NCI-H774 (cell line): Measurements from ENCODE around the gene BCKDK.
"Not testable (repeated sequence)": the region's sequence is repeated elsewhere in the genome, so short reads cannot be mapped to it uniquely, and the experiment has no call there.

Experiments
- DNase-seq: peaks from one replicate; lab custom pipeline; 2025; lab: John Stamatoyannopoulos, UW

The BCKDK gene

DNA sequence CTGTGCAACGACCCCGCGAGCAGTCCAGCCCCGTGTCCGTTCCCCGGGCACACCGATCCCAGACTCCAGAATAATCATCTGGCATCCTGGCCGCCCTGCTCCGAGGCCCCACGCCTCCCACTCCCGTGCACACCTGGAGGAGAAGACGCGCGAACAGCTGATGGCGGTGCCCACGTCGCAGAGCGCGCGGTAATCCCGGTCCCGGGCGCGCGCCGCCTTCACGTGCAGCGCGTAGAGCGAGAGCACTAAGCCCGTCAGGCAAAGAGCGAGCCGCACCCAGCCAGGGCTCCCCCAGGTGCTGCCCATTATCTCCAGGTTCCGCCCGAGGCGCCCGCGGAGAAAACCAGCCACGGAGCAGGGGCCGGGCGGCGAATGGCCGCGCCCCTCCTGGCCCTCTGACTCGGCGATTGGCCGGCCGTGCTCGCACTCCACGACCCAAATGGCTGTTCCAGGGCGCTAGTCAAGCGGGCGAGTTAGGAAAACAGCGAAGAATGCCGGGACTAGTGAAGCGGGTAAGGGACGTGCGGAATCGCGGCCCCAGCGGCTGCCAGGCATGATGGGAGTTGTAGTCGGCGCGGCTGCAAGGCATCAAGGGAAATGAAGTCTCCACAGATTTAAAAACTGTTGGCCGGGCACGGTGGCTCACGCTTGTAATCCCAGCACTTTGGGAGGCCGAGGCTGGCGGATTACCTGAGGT, 13.6 kb upstream of the BCKDK start, which contains the start of gene VKORC1:
Gene VKORC1 (minus strand): TSS at position 374 of the 697 bp plus-strand sequence. CDS start 68 bp downstream, at position 306.
- DNase-seq, result peak; percentile 97

DNA sequence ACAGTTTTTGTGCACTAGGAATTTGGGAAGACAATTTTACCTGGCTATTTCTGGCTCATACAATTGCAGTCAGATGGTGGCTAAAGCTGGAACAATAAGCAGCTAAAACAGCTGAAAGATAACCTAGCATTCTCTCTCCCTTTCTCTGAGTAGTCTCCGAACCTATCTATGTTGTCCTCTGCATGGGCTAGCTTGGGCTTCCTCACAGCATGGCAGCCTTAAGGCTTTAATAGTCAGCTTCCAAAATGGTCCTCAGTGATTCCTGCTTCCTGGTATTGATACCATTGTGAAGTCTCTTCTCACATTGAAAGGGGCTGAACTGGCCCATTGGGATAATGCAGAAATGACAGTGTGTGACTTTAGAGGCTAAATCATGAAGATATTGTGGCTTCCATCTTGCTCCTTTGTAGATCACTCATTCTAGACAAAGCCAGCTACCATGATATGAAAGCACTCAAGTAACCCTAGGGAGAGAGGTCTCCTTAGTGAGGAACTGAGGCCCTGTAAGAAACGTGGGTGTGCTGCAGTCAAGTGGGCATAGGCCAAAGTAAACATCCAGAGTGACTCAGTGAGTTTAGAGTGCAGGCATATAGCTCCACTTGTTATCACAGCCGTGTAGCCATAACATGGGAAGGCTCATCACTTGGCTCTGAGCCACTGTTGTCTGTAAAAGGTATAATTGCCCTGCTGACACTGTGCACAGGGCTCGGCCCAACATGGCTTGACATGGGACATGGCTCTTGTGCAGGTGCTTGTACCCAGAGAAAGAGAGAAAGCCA, 8.1 kb upstream of the BCKDK start:
- DNase-seq, result no peak

DNA sequence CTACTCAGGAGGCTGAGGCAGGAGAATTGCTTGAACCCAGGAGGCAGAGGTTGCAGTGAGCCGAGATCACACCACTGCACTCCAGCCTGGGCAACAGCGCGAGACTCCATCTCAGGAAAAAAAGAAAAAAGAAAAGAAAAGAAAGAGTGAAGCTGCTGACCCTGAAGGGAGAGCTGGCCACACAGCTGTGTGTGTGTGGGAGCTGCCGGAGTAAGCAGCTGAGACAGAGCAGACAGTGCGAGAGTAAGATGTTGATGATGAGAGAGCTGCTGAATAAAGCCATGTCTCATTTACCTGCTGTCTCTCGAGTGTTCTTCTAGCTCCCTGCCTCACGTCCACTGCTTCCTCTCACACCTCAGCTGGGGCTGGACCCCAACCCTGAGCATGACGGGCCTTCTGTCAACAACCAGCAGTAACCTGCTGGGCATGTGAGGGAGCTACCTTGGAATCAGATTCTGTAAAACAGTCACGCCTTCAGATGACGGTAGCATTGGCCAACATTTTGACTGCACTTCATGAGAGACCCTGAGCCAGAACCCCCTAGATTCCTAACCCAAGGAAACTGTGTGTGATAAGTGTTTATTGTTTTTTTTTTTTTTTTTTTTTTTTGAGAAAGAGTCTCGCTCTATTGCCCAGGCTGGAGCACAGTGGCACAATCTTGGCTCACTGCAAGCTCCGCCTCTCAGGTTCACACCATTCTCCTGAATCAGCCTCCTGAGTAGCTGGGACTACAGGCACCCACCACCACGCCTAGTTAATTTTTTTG, 7.1 kb upstream of the BCKDK start:
- DNase-seq, result not testable (repeated sequence)

DNA sequence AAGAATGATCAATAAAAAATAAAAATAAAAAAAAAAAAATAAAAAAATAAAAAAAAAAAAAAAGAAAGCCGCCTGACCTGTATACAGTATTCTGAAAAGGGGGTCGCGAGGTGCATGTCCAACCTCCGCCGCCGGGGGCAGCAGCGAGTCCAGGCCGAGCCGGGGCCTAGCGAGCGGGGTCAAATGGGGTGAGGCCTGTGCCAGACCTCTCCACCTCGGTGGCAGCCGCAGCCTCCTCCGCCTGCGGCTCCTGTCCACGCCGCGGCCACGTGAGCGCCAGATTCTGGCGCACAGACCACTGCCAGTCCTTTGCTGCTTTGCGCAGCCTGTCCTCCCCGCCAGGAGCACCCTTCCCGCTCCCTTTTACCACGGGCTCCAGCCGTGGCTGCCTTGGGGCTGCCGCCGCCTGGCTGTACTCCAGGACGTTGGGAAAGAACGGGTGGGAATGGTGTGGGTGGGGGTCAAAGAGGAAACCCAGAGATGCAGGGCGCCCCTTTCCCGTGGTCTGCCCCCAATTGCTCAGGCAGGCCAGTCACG, 2.4 kb upstream of the BCKDK start:
- peak; percentile 81 for DNase-seq

DNA sequence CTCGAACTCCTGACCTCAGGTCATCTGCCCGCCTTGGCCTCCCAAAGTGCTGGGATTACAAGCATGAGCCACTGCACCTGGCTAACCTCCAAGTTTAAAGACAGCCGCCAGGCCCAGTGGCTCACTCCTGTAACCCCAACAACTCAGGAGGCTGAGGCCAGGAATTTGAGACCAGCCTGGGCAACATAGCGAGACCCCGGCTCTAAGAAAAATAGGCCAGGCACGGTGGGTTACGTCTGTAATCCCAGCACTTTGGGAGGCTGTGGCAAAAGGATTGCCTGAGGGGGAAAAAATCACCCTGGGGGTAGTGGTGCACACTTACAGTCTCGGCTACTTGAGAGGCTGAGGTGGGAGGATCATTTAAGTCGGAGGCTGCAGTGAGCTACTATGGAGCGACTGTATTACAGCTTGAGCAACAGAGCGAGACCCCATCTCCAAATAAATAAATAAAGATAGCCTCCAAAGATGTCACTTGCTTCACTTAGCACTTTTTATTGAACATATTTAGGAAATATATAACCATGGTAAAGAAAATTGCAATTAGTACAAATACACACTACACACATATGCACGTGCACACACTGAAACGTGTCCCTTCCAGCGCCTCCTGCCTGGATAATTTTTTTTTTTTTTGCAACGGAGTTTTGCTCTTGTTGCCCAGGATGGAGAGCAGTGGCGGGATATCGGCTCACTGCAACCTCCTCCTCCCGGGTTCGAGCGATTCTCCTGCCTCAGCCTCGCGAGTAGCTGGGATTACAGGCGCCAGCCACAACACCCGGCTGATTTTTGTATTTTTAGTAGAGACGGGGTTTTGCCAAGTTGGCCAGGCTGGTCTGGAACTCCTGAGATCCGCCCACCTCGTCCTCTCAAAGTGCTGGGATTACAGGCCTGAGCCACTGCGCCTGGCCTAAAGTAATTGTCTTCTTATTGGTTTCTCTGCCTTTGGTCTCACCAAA, 1.4 kb upstream of the BCKDK start:
- DNase-seq, result no peak

DNA sequence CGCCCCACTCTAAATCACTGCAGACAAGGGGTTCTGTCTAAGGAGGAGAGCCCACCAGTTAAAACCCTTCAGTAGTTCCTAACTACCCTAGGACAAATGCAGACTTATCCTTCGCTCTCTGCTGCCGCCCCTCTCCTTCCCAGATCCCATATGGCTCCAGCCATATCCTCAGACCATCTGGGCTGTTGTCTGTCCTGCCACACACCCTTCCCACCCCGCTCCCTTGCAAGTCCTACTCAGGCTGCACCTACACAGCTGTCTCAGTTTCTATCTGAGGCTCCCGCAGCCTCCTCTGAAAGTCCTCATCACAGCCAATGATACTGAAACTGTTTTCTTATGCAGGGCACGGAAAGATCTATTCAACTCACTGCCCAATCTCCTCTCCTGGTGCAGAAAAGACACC, 720 bp upstream of the BCKDK start:
- no peak for DNase-seq

DNA sequence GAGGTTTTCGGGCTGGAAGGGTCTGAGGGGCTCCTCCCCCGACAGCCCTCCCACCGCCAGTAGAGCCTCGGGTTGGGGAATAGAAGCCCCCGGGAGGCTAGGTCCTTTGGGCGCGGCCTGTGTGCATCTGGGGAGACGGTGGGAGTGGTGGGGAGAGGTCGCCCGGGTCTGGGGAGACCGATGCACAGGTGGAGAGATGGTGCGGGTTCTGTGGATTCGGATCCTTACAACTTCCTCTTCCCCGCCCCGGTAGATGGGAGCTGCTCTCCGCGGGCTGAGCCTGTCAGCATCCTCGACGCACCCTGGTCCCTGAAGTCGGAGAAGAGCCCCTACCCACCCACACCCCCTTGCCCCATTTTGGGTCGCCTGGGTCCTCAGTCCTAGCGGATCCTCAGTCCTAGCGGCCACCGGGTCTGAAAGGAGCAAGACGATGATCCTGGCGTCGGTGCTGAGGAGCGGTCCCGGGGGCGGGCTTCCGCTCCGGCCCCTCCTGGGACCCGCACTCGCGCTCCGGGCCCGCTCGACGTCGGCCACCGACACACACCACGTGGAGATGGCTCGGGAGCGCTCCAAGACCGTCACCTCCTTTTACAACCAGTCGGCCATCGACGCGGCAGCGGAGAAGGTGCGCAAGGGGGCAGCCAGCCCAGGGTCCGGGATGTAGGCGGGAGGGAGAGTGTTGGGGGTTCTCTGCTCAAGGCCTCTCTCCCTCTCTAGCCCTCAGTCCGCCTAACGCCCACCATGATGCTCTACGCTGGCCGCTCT, 790 bp downstream of the BCKDK start:
- DNase-seq, result no peak

DNA sequence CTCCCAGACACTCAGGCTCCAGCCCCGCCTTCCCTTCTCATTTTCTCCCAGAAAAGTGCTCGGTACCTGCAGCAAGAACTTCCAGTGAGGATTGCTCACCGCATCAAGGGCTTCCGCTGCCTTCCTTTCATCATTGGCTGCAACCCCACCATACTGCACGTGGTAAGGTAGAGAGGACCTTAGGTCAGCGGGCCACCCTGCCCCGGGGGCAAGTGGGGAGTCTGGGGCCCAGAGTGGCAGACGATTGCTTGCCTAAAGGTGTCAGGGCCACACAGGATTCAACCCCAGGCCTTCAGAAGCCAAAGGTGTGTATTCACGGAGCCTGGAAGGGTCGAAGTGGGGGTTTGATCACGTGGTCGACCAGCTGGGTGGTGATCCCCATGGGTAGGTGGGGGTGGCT, 1.4 kb downstream of the BCKDK start:
- DNase-seq, result no peak

DNA sequence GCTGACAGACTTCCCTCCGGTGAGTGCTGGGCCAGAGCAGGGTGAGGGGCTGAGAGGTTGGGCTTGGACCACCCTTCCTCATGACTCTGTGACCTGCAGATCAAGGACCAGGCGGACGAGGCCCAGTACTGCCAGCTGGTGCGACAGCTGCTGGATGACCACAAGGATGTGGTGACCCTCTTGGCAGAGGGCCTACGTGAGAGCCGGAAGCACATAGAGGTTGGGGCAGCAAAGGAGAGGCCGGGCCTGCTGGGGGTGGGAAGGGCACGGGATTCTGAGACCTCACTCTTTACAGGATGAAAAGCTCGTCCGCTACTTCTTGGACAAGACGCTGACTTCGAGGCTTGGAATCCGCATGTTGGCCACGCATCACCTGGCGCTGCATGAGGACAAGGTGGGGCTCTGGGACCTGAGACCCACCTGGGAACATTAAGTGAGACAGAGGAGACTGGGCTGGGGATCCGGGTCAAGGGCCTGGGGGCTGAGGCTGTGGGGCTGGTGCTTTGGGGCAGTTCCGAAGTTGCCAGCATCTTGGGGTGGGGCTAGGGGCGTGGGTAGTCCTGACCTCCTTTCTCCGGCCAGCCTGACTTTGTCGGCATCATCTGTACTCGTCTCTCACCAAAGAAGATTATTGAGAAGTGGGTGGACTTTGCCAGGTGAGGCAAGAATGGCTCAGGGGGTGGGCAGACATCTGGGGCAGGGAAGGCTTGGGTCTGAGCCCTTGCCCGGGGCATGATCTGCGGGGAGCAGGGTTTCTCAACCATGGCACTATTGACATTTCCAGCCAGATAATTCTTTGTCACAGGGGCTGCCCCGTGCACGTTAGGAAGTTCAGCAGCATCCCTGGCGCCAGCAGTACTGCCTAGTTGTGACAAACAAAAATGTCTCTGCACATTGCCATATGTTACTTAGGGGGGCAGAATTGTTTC, 2.2 kb downstream of the BCKDK start:
- no peak for DNase-seq

DNA sequence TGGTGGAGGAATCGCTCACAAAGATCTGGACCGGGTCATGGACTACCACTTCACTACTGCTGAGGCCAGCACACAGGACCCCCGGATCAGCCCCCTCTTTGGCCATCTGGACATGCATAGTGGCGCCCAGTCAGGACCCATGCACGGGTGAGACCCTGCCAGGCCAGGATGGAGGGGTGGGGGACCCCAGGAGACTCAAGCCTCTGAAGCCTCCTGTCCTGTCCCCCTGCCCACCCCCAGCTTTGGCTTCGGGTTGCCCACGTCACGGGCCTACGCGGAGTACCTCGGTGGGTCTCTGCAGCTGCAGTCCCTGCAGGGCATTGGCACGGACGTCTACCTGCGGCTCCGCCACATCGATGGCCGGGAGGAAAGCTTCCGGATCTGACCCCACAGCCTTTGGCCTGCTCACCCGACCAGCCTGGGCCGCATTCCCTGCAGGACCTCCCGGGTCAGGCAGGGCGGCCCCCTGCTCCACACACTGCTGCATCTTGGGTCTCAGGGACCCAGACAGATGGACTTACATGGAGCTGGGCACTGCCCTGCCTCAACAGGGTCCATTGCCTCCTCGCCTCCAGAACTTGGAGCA, 3.8 kb downstream of the BCKDK start:
- no peak for DNase-seq

DNA sequence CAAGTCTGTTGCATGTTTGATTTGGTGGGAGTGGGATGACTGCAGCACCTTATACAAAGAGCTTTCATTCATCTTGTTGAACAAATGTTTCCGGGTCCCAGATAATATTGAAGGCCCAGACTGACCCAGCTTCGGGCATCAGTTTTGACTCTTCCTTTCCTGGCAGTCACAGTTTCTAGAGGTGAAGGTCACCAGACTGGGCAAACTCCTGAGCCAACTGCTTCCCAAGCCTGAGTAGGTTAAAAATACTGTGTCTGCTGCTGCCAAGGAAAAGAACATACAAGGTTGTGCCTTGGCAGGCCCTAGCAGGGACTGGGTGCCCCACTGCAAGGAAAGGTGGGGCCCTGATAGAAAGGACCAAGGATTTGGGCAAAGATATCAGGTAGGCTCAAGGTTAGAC, 4.5 kb downstream of the BCKDK start:
- DNase-seq, result no peak

DNA sequence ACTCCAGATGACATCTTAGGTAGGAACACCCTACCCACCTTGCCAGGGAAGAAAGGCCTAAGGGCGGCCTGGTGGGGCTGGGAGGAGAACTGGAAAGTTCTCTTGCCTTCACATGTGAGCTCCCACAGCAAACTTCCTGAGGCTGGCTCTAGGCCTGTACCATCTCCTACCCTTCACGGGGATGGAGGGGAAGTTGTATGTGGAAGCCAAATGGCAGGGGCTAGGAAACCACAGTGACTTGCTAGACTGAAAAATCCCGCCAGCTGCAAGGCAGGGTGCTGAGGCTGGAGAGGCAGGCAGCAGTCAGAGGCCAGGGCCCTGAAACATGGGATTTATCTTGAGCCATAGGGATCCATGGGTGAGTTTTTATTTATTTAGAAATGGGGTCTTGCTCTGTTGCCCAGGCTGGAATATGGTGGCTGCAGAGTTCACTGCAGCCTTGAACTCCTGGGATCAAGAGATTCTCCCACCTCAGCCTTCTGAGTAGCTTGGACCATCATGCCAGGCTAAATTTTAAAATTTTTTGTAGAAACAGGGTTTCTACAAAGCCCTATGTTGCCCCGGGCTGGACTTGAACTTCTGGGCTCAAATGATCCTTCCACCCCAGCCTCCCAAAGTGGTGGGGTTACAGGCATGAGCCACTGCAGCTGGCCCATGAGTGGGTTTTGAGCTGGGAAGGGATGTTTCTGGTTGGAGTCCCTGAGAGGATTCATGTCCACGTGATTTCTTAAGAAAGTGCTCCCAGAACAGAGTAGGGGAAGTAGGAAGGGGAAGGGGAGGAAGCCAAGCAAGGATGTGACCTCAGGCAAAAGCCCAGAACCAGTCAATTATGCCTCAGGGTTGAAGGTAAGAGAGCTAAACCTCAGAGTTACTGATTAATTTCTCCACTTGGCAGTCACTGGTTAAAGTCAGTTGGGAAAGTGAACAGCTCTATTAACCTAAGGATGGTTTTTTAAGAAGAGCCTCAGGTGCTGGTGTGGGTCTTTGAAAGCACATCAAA, 5.2 kb downstream of the BCKDK start:
- no peak for DNase-seq

DNA sequence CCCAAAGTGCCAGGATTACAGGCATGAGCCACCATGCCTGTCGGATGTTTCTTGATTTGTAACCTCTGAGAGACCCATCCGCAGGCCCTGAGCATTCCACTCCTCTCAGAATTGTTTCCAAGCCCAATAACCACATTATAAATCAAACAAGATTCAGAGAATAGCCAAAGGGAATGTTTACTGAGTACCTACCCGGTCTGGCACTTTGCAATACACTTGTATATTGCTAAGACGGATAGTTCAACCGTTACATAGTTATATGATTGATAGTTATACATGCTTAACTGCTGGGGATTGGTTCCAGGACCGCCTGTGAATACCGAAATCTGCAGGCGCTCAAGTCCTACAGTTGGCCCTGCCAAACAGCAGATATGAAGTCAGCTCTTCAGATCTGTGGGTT, 6.3 kb downstream of the BCKDK start:
- DNase-seq, result no peak

DNA sequence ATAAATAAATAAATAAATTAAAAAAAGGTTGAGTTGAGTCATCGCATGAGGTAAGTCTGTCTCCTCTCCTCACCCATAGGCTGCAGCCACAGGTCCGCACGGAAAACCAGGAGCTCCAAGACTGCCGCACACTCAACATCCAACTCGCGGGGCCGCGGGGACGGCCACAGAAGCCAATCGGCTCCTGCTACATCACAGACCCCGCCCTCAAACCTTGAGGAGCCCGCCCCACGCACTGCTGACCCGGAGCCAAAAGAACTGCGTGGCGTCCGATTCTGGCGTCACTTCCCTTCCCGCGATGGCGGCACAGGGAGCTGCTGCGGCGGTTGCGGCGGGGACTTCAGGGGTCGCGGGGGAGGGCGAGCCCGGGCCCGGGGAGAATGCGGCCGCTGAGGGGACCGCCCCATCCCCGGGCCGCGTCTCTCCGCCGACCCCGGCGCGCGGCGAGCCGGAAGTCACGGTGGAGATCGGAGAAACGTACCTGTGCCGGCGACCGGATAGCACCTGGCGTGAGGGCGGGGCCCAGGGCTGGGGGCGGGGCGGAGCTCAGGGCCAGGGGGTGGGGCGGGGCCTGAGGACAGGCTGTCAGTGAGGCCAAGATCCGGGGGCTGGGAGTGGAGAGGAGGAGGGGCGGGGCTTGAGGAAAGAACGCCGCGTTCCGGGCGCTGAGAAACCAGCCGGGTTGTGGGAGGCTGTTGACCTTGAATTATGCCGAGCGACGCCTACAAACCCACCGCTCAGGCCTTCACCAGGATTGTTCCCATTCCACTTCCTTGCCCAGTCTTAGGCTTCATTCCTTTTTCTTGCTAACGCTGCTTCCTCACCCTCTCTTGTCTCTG, 9.4 kb downstream of the BCKDK start, which contains the start of gene KAT8:
Gene KAT8 (plus strand): TSS at position 281 of the 839 bp plus-strand sequence. CDS start 18 bp downstream, at position 299.
- peak; percentile 96 for DNase-seq

DNA sequence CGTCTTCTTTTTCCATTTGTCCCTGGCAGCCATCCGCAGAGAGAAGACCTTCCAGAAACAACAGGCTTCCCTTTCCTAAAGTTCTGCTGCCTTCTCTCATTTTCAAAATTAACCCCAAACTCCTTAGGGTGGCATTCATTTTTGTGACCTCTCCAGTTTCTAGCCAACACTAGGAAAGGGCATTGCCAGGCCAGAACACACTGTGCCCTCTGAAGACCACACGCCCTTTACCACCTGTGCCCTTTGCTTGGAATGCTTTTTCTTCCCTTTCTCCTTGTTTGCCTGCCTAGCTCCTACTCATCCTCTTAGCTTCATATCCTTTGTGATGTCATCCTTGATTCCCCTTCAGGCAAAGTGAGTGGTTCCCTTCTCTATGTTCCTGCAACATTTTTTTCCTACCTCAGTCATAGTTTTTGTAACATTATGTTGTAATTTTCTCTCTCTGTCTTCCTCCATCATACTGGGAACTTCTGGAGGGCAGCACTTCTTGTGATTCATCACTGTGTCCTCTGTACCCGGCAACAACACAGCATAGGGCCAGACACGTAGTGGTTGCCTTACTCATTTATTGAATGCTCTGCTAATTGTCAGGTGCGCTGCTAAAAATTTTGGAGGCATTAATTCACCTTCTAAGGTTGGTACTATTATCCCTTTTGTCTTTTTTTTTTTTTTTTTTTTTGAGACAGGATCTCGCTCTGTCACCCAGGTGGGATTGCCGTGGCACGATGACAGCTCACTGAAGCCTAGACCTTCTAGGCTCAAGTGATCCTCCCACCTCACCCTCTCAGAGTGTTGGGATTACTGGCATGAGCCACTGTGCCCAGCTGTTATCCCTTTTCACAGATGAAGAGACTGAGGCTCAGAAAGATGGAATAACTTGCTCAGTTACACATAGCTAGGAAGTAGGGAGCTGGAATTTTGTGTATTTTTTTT, 10.3 kb downstream of the BCKDK start:
- no peak for DNase-seq

DNA sequence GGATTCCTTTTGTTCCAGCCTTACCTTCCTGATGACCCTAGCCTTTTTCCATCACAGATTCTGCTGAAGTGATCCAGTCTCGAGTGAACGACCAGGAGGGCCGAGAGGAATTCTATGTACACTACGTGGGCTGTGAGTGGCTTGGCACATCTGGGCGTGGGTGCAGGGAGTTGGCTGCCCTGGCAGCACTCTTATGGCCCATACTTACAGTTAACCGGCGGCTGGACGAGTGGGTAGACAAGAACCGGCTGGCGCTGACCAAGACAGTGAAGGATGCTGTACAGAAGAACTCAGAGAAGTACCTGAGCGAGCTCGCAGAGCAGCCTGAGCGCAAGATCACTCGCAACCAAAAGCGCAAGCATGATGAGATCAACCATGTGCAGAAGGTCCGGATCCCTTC, 11.9 kb downstream of the BCKDK start:
- DNase-seq, result no peak
